Fibroblast of lung (primary cell): ENCODE data around the gene FBRSL1. TPM values are rescaled to one million over a fixed set of nuclear protein-coding genes. Genes with fewer than 3 reads are reported as not detected.

Source experiments
- DNase-seq, 2 donors: peaks; one replicate each; pipeline versions ENCODE4 v3.0.0 to v3.0.0-alpha.2; 2010; ENCODE audit warnings: low read depth in 2 of 2
- H2AFZ ChIP-seq: 2 replicates; pipeline ENCODE4 v1.5.1; 2012; ENCODE audit warnings: low read length, control low read depth, inconsistent platforms
- H3K27ac ChIP-seq: 2 replicates; pipeline ENCODE4 v1.5.1; 2011; ENCODE audit warnings: low read length, control low read depth; ENCODE audit not compliant: insufficient read depth
- H3K27me3 ChIP-seq: 2 replicates; pipeline ENCODE4 v1.5.1; 2011; ENCODE audit warnings: mild to moderate bottlenecking, low read length; ENCODE audit not compliant: control insufficient read depth, insufficient read depth
- H3K36me3 ChIP-seq: 2 replicates; pipeline ENCODE4 v1.5.1; 2011; ENCODE audit warnings: low read length; ENCODE audit not compliant: control insufficient read depth, insufficient read depth
- H3K4me1 ChIP-seq: 2 replicates; pipeline ENCODE4 v1.5.1; 2011; ENCODE audit warnings: low read length; ENCODE audit not compliant: control insufficient read depth, insufficient read depth; ENCODE audit errors: extremely low read depth
- H3K4me2 ChIP-seq: 2 replicates; pipeline ENCODE4 v1.5.1; 2011; ENCODE audit warnings: low read length, control low read depth; ENCODE audit not compliant: insufficient read depth; ENCODE audit errors: extremely low read depth
- H3K4me3 ChIP-seq, 4 experiments: fragments of 200-600 bp in 1 of 4; sonication (generic) in 1 of 4; replicated peaks in 1 of 4; 2 replicates each; pipeline ENCODE4 v1.5.1; 2011 to 2016; ENCODE audit warnings: low read length in 4 of 4, low read depth in 3 of 4, mild to moderate bottlenecking in 3 of 4, control low read depth in 2 of 4, inconsistent platforms in 1 of 4, mixed read lengths in 1 of 4; ENCODE audit not compliant: insufficient read depth in 1 of 4; ENCODE audit errors: control extremely low read depth in 1 of 4
- H3K79me2 ChIP-seq: 2 replicates; pipeline ENCODE4 v1.5.1; 2012; ENCODE audit warnings: mild to moderate bottlenecking, low read length, inconsistent platforms; ENCODE audit not compliant: control insufficient read depth, insufficient read depth
- H3K9ac ChIP-seq: 2 replicates; pipeline ENCODE4 v1.5.1; 2011; ENCODE audit warnings: mild to moderate bottlenecking, low read length, control low read depth; ENCODE audit not compliant: insufficient read depth
- H3K9me3 ChIP-seq: 2 replicates; pipeline ENCODE4 v1.5.1; 2012; ENCODE audit warnings: low read depth, low read length; ENCODE audit not compliant: control insufficient read depth, insufficient read depth
- H4K20me1 ChIP-seq: 2 replicates; pipeline ENCODE4 v1.5.1; 2011; ENCODE audit warnings: low read length; ENCODE audit not compliant: control insufficient read depth, insufficient read depth; ENCODE audit errors: extremely low read depth
- CTCF ChIP-seq, 2 donors: IDR thresholded peaks in 1 of 2; conservative IDR thresholded peaks in 1 of 2; 1 replicate in 1 of 2; 2 replicates in 1 of 2; pipeline ENCODE4 v1.5.1; 2011 to 2012; ENCODE audit warnings: low read length in 2 of 2, control low read depth in 1 of 2, inconsistent platforms in 1 of 2, low read depth in 1 of 2, mild to moderate bottlenecking in 1 of 2
- EZH2 ChIP-seq: IDR thresholded peaks from 2 replicates; pipeline ENCODE4 v1.5.1; 2012; ENCODE audit warnings: low read length, control low read depth, mild to moderate bottlenecking; ENCODE audit errors: missing control alignments
- polyA plus RNA-seq, 2 donors: library from polyadenylated mRNA; depleted of rRNA in 1 of 2; stranded (reverse) in 1 of 2; unstranded in 1 of 2; fragments of >200 nt; gene quantifications; 2 replicates each; pipeline ENCODE4 v1.2.1, GENCODE V29; 2011 to 2012; ENCODE audit warnings: missing spikeins in 1 of 2
- total RNA-seq: library from RNA; depleted of rRNA; stranded (reverse); fragments of >200 nt; gene quantifications from 2 replicates; pipeline ENCODE4 v1.2.1, GENCODE V29; 2014

Gene FBRSL1
- total and polyA plus RNA-seq, 2 donors (not counting 1 experiment from before 2014, with no cell fraction given): 1.4 to 1.8 TPM

- DNase-seq: no peak
- Histone ChIP-seq H3K4me3 (no peak overlapping the region), H3K9me3 (no peaks in the 10 kb centered on the region), H3K27me3 (no peaks in the 10 kb centered on the region), H3K9ac (no peak overlapping the region), H4K20me1 (peaks cover 1% of the 10 kb centered on the region), H3K79me2 (peaks cover 52% of the 10 kb centered on the region), H3K4me1 (no peaks in the 10 kb centered on the region), H3K36me3 (no peaks in the 10 kb centered on the region), H3K4me2 (no peak overlapping the region), H3K27ac (no peak overlapping the region), H2AFZ (no peak overlapping the region)
- TF ChIP-seq CTCF (conservative IDR thresholded peaks at IDR 0.05 in 1 of 2, IDR thresholded peaks at IDR 0.05 in 1 of 2; ENCODE audit: low read depth in 1 of 2, low read length in 2 of 2): no peak
- TF ChIP-seq EZH2: no peak
These were observed 6.8 kb downstream of the FBRSL1 start for GRCh38 chr12:132496710-132497109.

- no peak for DNase-seq
- Histone ChIP-seq H3K4me3 (no peak overlapping the region), H3K4me2 (no peak overlapping the region), H3K79me2 (peaks cover 44% of the 10 kb centered on the region), H3K4me1 (no peaks in the 10 kb centered on the region), H3K27ac (no peak overlapping the region), H3K27me3 (no peaks in the 10 kb centered on the region), H3K36me3 (no peaks in the 10 kb centered on the region), H3K9me3 (no peaks in the 10 kb centered on the region), H3K9ac (no peak overlapping the region), H4K20me1 (peaks cover 1% of the 10 kb centered on the region), H2AFZ (no peak overlapping the region)
- TF ChIP-seq CTCF (conservative IDR thresholded peaks at IDR 0.05 in 1 of 2, IDR thresholded peaks at IDR 0.05 in 1 of 2; ENCODE audit: low read depth in 1 of 2, low read length in 2 of 2) (no peak), EZH2 (no peak)
These were observed 7.8 kb downstream of the FBRSL1 start for GRCh38 chr12:132497514-132498405.

- no peak for DNase-seq
- Histone ChIP-seq H3K79me2 (peaks cover 36% of the 10 kb centered on the region), H3K9ac (no peak overlapping the region), H4K20me1 (peaks cover 1% of the 10 kb centered on the region), H3K27me3 (no peaks in the 10 kb centered on the region), H3K27ac (no peak overlapping the region), H3K9me3 (no peaks in the 10 kb centered on the region), H3K36me3 (no peaks in the 10 kb centered on the region), H3K4me1 (no peaks in the 10 kb centered on the region), H3K4me3 (no peak overlapping the region), H3K4me2 (no peak overlapping the region), H2AFZ (no peak overlapping the region)
- no peak for TF ChIP-seq EZH2
- TF ChIP-seq CTCF (conservative IDR thresholded peaks at IDR 0.05 in 1 of 2, IDR thresholded peaks at IDR 0.05 in 1 of 2; ENCODE audit: low read depth in 1 of 2, low read length in 2 of 2): no peak
These were observed 9.0 kb downstream of the FBRSL1 start for GRCh38 chr12:132498931-132499330.
